Dendritic cell treated with granulocyte-macrophage colony-stimulating factor and Interleukin-4, amounts not matched to agents 40 ng/mL and 50 ng/mL, for 4 days (primary cell): ENCODE results near the gene BNC2.

ENCODE experiments used
- H3K27ac Mint-ChIP-seq: one replicate; pipeline ENCODE4 v1.8.0; 2022; ENCODE audit warnings: mild to moderate bottlenecking, mixed read lengths
- H3K27me3 Mint-ChIP-seq: one replicate; pipeline ENCODE4 v1.8.0; 2022; ENCODE audit warnings: mild to moderate bottlenecking, mixed read lengths
- H3K36me3 Mint-ChIP-seq: one replicate; pipeline ENCODE4 v1.8.0; 2022; ENCODE audit warnings: low read depth, mixed read lengths
- H3K4me1 Mint-ChIP-seq: one replicate; pipeline ENCODE4 v1.8.0; 2022; ENCODE audit warnings: low read depth, mixed read lengths
- H3K4me3 Mint-ChIP-seq: one replicate; pipeline ENCODE4 v1.8.0; 2022; ENCODE audit warnings: mild to moderate bottlenecking, moderate library complexity, mixed read lengths
- H3K9me3 Mint-ChIP-seq: one replicate; pipeline ENCODE4 v1.8.0; 2022; ENCODE audit warnings: mixed read lengths
- intact Hi-C: fragments of 100-400 bp; cut with micrococcal nuclease; formaldehyde crosslinking; loops from one replicate; pipeline ENCODE4 v1.15.0; 2022

Gene BNC2

DNA sequence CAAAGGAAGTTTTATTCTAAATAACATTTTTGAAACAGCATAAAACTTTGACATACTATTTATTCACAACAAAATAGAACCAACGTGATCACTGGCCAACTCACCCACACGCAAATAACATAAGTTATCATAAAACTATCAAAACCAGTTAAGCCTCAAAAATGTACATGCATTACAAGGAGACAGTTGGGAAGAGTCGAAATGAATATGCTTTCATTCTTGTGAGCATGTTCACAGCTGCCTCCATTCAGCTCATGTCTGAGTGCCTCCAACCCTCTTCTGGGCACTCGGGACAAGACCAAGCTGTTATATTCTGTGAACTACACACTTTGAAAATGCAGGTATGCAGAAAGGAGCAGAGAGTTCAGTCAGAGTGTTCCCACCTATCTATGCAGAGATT lies 284.9 kb downstream of the BNC2 start:
- peaks cover 3% of the 10 kb centered on the region for H3K27me3 Mint-ChIP-seq
- H3K9me3 Mint-ChIP-seq: no peaks in the 10 kb centered on the region
- intact Hi-C loops: no loop called here
- no peak overlapping the region for H3K27ac Mint-ChIP-seq
- H3K4me1 Mint-ChIP-seq: no peaks in the 10 kb centered on the region
- no peaks in the 10 kb centered on the region for H3K36me3 Mint-ChIP-seq
- H3K4me3 Mint-ChIP-seq: no peak overlapping the region

DNA sequence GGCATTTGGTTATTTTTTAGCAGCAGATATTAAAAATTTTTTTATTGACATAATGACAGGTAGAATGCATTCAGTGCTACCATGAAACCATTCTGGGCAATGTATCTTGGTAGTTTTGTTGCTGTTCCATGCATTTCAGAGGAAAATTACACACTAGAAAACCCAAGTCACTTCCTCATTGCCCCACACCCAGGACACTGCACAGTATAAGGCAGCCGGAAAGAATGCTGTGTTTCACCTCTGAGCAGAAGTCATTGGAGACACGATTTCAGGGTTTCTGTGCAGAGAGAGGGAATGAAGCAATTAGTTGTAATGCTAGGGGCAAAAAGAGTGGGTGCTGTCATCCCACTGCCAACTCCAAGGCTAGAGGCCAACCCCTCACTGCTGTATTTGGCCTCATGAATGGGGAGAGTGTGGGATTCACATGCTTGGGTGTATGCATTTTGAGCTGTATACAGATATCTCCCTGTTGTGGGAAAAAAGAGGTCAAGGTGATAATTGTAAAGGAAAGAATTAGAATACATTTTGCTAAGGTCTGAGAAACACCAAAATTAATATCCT lies 290.5 kb downstream of the BNC2 start:
- Mint-ChIP-seq H3K9me3 (no peaks in the 10 kb centered on the region), H3K27ac (no peak overlapping the region)
- intact Hi-C loops: no loop called here

DNA sequence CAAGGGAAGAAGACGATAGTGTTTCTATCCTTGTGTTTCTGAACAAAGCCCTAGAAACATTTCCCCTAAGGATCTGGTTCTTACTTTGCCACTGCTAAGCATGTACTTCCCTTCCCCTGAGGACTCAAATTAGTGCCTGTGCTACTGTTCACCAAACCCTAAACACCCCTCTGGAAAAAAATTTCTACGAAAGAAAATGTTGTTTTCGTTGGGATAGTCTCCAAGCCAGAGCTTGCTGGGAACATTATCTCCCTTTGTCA lies 294.6 kb downstream of the BNC2 start:
- no peaks in the 10 kb centered on the region for H3K36me3 Mint-ChIP-seq
- no peak overlapping the region for H3K4me3 Mint-ChIP-seq
- H3K4me1 Mint-ChIP-seq: no peaks in the 10 kb centered on the region
- H3K27ac Mint-ChIP-seq: no peak overlapping the region
- H3K27me3 Mint-ChIP-seq: no peaks in the 10 kb centered on the region
- intact Hi-C loops: no loop called here
- no peaks in the 10 kb centered on the region for H3K9me3 Mint-ChIP-seq

More for the DNA sequence above, 290.5 kb downstream of the BNC2 start:
- Mint-ChIP-seq H3K27me3 (no peaks in the 10 kb centered on the region), H3K4me3 (no peak overlapping the region), H3K4me1 (no peaks in the 10 kb centered on the region), H3K36me3 (no peaks in the 10 kb centered on the region)

DNA sequence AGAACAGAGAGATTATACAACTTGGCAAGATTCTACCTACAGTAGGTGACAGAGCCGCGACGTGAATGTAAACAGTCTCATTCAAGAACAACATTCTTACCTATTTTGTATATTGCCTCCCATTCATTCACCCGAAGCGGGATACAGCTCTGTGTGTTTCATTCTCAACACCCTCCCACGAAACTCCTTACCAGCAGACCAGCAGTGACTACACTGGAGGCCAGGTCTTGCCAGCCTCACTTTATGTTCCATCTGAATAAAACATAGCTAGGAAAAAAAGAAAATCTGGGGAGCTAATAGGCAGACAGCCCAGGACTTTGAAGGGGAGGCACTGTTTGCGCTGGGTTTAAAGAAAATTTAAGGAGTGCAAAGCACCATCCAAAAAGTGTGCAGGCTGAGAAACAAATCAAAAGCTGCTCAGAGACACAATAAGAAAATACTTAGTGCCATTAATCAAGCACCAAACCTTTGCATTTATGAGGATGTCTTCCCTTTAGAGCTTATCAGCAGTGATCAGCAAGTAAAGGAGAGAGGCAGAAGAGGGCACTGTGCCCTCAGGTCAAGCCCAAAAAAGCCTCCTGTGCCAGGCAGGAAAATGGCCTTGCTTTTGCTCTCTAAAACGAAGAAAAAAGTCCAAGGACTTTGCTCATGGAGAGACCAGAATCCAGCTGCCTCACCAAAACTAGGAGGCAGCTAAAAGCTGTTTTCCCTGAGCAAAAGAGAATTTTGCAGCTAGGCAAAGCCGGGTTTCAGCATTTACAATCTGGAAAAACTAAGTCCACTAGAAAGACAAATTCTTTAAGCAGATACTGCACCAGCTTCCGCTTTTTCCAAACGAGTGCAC lies 295.1 kb downstream of the BNC2 start:
- no peaks in the 10 kb centered on the region for H3K36me3 Mint-ChIP-seq
- intact Hi-C loops: no loop called here
- H3K27ac Mint-ChIP-seq: no peak overlapping the region
- no peaks in the 10 kb centered on the region for H3K4me1 Mint-ChIP-seq
- no peaks in the 10 kb centered on the region for H3K27me3 Mint-ChIP-seq
- H3K9me3 Mint-ChIP-seq: no peaks in the 10 kb centered on the region
- H3K4me3 Mint-ChIP-seq: no peak overlapping the region

DNA sequence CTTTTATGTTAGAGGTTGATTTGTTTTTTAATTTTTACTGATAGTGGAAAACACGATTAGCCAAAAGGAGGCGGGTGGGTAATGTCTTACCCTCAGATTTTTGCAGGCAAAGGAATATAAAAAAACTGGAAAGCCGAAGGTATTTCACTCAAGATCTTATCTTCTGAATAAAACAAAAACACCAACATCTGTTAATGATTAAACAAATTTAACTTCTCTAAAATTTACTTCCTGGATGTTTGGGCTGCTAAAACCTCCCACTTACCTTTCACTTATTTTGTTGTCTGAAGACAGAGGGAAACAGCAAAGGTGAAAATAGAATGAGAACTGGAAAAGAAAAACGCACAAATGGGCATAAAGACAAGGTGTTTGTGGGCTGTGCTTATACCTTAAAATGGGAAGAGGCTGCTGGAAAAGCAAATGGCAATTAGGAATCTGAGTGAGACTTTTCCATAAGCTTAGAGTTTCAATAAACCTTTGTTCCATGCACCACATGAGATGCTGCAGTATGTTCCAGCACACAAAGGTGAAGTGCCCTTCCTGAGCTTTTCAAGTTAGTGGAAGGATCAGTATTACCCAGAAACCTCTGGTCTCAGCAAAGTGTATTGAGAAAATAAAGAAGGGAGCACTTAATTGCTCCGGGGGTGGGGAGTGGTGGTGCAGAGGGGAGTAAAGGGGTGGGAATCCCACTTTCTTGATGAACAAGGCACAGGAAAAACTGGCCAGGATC lies 298.3 kb downstream of the BNC2 start:
- intact Hi-C loops: no loop called here
- H3K9me3 Mint-ChIP-seq: no peaks in the 10 kb centered on the region
- no peaks in the 10 kb centered on the region for H3K27me3 Mint-ChIP-seq
- H3K4me1 Mint-ChIP-seq: no peaks in the 10 kb centered on the region
- no peaks in the 10 kb centered on the region for H3K36me3 Mint-ChIP-seq
- no peak overlapping the region for H3K27ac Mint-ChIP-seq
- H3K4me3 Mint-ChIP-seq: no peak overlapping the region

DNA sequence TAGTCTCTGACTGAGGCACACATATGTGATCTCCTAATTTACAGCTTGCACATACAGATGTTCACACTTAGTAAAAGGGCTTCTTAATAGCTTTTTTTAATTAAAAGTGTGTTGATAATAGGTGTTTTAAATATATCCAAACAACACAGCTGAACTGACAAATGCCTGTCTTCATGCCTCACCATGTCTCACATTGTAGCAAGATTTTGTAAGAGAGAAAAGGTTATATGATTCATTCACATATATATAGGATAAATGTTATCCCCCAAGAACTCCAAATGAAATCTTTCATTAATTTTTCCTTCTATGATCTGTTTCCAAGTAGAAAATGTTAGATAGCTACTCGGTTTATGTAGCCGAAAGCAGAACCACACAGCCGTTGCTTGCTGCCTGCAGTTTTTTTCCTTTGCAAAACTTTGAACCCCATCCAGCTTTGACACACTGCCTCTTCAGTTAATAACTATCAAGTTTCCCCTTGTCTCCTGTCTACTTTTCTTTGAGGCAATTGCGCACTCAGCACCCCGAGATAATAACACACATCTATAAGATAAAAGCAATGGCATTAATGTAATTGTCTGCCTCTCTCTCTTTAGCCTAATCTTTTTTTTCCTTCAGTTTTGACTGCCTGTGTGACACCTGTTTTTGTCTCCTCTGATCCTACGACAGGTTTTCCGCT lies 299.2 kb downstream of the BNC2 start:
- Mint-ChIP-seq H3K9me3 (no peaks in the 10 kb centered on the region), H3K4me3 (no peak overlapping the region), H3K36me3 (no peaks in the 10 kb centered on the region), H3K27ac (no peak overlapping the region), H3K27me3 (no peaks in the 10 kb centered on the region), H3K4me1 (no peaks in the 10 kb centered on the region)
- intact Hi-C loops: no loop called here

DNA sequence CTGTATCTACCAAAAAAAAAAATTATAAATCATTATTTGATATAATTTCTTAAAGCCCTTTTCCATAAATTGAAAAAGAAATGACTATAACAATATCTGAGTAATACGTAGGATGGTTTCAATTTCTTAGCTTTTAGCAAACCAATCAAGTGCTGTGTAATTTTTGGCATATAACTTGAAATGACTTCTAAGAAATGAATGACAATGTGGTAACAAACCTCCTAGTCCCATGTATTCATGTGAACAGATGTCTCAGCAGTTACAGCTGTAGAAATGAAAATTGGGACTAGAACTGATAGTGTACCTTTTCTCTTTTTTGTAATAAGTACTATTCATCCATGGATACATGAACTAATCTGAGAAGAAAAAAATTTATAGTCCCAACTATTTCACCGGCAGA lies 307.0 kb downstream of the BNC2 start:
- no peak overlapping the region for H3K27ac Mint-ChIP-seq
- intact Hi-C loops: no loop called here

DNA sequence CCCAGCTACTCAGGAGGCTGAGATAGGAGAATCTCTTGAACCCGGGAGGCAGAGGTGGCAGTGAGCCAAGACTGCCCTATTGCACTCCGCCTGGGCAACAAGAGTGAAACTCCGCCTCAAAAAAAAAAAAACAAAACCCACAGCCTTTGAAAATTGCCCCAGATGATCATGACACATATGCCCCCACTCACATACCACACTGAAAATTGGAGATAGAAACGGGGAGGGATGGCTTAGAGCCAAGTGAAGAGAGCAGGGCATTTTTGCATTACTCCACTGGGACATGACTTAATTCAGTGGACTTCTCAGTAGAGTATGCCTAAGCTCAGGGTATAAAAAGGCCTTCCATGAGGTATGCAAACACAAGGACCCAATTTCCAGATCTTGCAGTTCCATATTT lies 309.3 kb downstream of the BNC2 start:
- Mint-ChIP-seq H3K4me3 (no peak overlapping the region), H3K27me3 (no peaks in the 10 kb centered on the region), H3K36me3 (no peaks in the 10 kb centered on the region), H3K27ac (no peak overlapping the region), H3K4me1 (no peaks in the 10 kb centered on the region), H3K9me3 (no peaks in the 10 kb centered on the region)
- intact Hi-C loops: no loop called here

More for the DNA sequence above, 307.0 kb downstream of the BNC2 start:
- H3K4me3 Mint-ChIP-seq: no peak overlapping the region
- H3K4me1 Mint-ChIP-seq: no peaks in the 10 kb centered on the region
- no peaks in the 10 kb centered on the region for H3K27me3 Mint-ChIP-seq
- no peaks in the 10 kb centered on the region for H3K36me3 Mint-ChIP-seq
- no peaks in the 10 kb centered on the region for H3K9me3 Mint-ChIP-seq

DNA sequence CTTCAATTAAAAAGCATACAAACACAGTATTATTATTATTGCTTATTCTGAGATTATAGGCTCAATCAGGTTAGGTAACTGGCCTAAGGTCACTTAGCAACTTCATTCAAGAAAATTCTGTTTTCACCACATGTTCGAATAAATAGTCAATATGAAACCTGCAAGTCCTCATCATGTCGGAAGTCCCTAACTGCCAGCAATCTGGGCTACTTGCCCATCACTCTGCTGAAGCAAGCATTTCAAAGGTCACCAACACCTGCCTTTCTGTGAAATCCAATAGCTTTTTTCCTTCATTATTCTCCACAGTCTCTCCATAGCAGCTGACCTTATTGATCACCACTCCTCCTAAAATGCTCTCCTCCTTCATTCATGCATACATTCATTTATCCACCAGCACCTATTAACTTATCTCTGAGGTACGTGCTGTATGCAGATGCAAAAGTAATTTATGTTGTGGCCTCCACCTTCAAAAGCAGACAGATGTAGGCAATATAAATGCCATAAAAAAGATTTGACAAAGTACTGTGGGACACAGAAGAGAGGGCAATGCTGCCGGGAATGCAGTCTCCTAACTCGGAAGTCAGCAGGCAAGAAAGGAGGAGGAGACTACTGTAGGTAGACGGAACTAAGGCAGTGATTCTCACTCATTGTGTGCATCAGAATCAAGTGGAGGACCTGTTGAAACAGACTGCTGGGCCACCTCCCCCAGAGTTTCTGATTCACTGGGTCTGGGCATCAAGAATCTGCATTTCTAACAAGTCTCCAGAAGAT lies 310.9 kb downstream of the BNC2 start:
- intact Hi-C loops: no loop called here
- no peak overlapping the region for H3K27ac Mint-ChIP-seq
- no peaks in the 10 kb centered on the region for H3K27me3 Mint-ChIP-seq
- H3K36me3 Mint-ChIP-seq: no peaks in the 10 kb centered on the region
- H3K4me1 Mint-ChIP-seq: no peaks in the 10 kb centered on the region
- H3K9me3 Mint-ChIP-seq: no peaks in the 10 kb centered on the region
- no peak overlapping the region for H3K4me3 Mint-ChIP-seq

DNA sequence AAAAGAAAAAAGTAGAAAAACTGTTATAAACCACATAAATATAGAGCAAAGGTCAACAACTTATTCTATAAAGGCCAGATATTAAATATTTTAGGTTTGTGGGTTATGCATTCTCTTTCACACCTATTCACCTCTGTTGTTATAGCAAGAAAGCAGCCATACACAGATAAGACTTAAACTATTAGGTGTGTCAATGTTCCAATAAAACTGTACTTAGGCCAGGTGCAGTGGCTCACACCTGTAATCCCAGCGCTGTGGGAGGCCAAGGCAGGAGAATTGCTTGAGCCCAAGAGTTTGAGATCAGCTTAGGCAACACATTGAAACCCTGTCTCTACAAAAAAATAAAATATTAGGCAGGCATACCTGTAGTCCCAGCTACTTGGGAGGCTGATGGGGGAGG lies 314.7 kb downstream of the BNC2 start:
- H3K27me3 Mint-ChIP-seq: no peaks in the 10 kb centered on the region
- H3K36me3 Mint-ChIP-seq: no peaks in the 10 kb centered on the region
- intact Hi-C loops: no loop called here
- no peaks in the 10 kb centered on the region for H3K4me1 Mint-ChIP-seq
- no peaks in the 10 kb centered on the region for H3K9me3 Mint-ChIP-seq
- H3K27ac Mint-ChIP-seq: no peak overlapping the region
- no peak overlapping the region for H3K4me3 Mint-ChIP-seq

DNA sequence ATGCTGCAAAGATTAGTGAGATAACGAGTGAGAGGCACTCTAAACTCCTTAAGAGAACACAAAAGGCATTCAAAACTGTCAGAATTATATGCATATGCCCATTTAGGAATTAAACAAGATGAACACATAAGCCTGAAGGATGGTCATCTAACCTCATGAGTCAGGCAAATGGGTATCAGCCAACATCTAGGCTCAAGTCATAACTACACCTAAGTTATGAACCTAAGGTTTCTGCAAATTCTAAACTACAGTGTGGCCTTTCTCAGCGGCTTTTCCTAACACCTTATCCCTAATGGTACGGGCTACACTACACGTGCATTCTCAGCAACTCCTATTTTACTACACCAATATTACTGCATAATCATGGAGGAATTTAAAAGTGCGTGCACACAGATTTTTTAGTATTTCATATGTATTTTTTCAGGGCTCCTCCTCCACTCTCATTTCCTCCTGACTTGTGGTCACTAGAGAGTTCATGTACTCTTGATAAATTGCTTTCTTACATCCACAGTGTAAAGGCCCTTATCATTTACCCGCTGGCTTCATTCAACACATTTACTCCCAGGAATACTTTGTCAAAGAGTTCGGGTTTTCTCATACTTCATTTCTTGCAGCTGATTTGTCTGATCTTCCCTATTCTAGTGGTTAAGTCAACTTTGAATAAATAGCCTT lies 316.5 kb downstream of the BNC2 start:
- H3K4me1 Mint-ChIP-seq: no peaks in the 10 kb centered on the region
- no peaks in the 10 kb centered on the region for H3K27me3 Mint-ChIP-seq
- intact Hi-C loops: loop anchor here (5.0 kb wide), 1 partner anchor 187 kb away; no protein-coding TSS in a partner anchor
- no peaks in the 10 kb centered on the region for H3K9me3 Mint-ChIP-seq
- no peak overlapping the region for H3K4me3 Mint-ChIP-seq
- H3K27ac Mint-ChIP-seq: no peak overlapping the region
- H3K36me3 Mint-ChIP-seq: no peaks in the 10 kb centered on the region

DNA sequence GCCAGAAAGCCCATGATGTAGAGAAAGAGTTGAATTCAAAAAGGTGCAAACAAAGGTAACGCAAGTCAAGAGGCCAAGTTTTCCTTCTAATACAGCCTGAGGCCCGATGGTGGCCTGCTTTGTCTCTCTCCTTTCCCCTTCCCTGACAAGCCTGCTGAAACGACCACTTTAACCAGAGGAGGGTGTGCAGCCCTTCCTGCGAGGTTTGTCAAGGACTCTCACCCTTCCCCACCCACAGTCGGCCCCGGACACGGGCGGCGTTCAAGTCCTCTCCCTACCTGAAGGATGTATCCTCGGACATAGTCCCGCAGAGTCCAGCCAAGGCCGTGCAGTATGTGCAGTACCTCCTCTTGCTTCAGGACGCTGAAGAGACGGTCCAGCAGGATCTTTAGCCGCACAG lies 318.2 kb downstream of the BNC2 start:
- Mint-ChIP-seq H3K4me3 (no peak overlapping the region), H3K4me1 (no peaks in the 10 kb centered on the region), H3K27me3 (no peaks in the 10 kb centered on the region), H3K36me3 (no peaks in the 10 kb centered on the region), H3K9me3 (no peaks in the 10 kb centered on the region), H3K27ac (no peak overlapping the region)
- intact Hi-C loops: loop anchor here (5.0 kb wide), 1 partner anchor 185 kb away; no protein-coding TSS in a partner anchor

DNA sequence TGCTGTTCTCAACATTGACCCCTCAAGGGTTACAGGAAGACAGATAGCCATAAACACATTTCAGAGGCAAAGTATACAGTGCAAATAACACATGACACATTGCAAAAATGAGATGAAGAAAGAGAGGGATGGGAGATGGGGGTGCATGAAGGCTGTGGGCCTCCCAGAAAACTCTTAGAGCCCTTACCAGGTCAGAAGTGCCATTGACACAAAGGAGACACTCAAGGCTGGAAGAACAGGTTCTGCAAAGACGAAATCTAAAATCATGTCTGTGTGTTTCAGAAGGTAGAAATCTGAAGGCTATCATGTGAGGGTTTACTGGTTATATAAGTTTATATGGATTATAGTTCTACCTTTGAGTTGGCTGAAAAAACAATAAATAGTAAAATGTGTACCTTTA lies 318.8 kb downstream of the BNC2 start:
- Mint-ChIP-seq H3K4me3 (no peak overlapping the region), H3K9me3 (no peaks in the 10 kb centered on the region), H3K27me3 (no peaks in the 10 kb centered on the region), H3K36me3 (no peaks in the 10 kb centered on the region), H3K27ac (no peak overlapping the region), H3K4me1 (no peaks in the 10 kb centered on the region)
- intact Hi-C loops: loop anchor here (5.0 kb wide), 1 partner anchor 184 kb away; no protein-coding TSS in a partner anchor
